ENCODE measurements around the gene VAV1. TPM values are rescaled to one million over a fixed set of nuclear protein-coding genes. Genes with fewer than 3 reads are reported as not detected.

VAV1 gene
- total and polyA plus RNA-seq, 8 donors: 1.7 to 130 (median 3.9) TPM

- peak overlapping the region; percentile 71 to 87 (median 78) for H3K4me3 ChIP-seq
- peaks cover 10 to 28% (median 20%) of the 10 kb centered on the region in 4 donors for H3K36me3 ChIP-seq
- H3K27me3 ChIP-seq: no peaks in the 10 kb centered on the region
- peak overlapping the region; percentile 89 to 98 (median 93) for H3K27ac ChIP-seq
- TF ChIP-seq CTCF (IDR thresholded peaks at IDR 0.05): no peak
- no peak for TF ChIP-seq POLR2A (IDR thresholded peaks at IDR 0.05)
- no peak for TF ChIP-seq POLR2AphosphoS5 (IDR thresholded peaks at IDR 0.05)
- no peak for TF ChIP-seq EP300 (IDR thresholded peaks at IDR 0.05)
- peak; percentile 32 to 73 for DNase-seq
- H3K4me1 ChIP-seq: peaks cover 39 to 77% (median 66%) of the 10 kb centered on the region in 4 donors
- WGBS, 5 donors: 9 to 18% (median 15%) methylated on average over 21 to 24 of the region's 24 CpGs
- H3K9me3 ChIP-seq: no peaks in the 10 kb centered on the region
- intact Hi-C loops (cut with DNase I; ENCODE audit: low total_unique reads): loop anchor here (10.0 kb wide), 1 partner anchor 126 kb away; no protein-coding TSS in a partner anchor
Measured at GRCh38 chr19:6738787-6739389, 33.6 kb upstream of the VAV1 start.

DNA sequence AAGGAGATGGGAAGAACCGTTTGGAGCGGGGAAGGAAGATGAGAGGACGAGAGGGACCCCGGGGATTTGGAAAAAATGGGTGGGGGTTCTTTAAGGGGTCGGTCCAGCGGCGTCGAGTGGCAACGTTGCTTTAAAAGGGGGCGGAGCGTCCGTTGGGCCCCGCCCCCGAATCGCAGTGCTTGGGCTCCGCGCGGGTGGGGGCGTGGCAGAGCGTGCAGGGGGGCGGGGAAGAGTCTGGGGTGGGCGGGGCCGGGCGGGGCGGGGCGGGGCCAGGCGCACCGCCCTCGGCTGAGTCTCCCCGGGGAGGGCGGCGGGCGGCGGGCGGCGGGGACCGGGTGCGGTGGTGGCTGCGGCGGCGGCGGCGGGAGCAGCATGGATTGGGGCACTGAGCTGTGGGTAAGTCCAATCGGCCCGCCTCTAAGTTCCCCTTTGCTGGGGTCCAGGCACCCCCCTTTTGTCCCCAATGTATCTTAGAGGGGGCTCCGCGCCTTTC lies 33.1 kb upstream of the VAV1 start, which contains the start of gene TRIP10:
Gene TRIP10 (plus strand): TSS at position 291 of the 493 bp plus-strand sequence. CDS start 82 bp downstream, at position 373.
- DNase-seq: peak; percentile 90 to 95
- H3K27ac ChIP-seq: peak within 1 kb of the TSS; percentile 89 to 98 (median 93)
- no peaks in the 10 kb centered on the region for H3K27me3 ChIP-seq
- H3K36me3 ChIP-seq: peaks cover 10 to 26% (median 20%) of the 10 kb centered on the region in 4 donors
- H3K9me3 ChIP-seq: no peaks in the 10 kb centered on the region
- intact Hi-C loops (cut with DNase I; ENCODE audit: low total_unique reads): loop anchor here (10.0 kb wide), 1 partner anchor 125 kb away; no protein-coding TSS in a partner anchor
- TF ChIP-seq POLR2AphosphoS5 (IDR thresholded peaks at IDR 0.05) (peak in 2 of 3 donors; percentile 9 to 17), EP300 (IDR thresholded peaks at IDR 0.05) (no peak)
- H3K4me3 ChIP-seq: peak within 1 kb of the TSS; percentile 71 to 87 (median 78)
- H3K4me1 ChIP-seq: peaks cover 44 to 83% (median 69%) of the 10 kb centered on the region in 4 donors
- 0 to 1% (median 0%) methylated on average over 16 to 44 of the region's 47 CpGs for WGBS, 5 donors

DNA sequence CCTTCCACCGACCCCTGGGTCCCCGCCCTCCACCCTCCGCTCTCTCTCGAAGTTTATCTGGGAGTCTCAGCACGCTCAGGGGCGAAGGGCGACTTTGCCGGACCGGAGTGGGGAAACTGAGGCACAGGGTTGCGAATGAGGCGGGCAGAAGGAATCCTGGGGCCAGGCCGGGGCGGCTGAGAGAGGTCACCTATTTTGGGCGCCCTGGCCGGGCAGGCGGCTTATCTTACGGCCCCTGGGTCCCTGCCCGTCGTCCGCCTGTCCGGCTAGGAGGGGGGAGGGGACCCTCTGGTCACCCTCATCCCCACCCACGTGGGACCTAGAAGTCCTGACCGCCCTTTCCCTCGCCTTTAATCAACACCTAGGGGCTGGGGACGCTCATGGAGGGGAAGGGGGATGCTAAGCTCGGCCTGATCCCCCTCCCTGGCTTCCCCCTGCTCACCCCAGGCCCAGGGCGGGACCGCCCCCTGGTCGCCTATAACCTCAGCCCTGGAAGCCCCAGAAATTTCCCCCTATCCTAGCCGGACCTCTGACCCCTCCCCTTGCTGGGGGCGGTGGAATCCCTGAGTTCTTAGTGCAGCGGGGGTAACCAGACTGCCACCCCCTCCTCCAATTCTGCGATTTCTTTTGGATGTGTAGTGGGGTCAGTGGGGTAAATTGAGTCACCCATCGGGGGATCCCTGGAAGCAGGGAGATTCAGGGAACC lies 32.5 kb upstream of the VAV1 start:
- WGBS, 5 donors: 0 to 2% (median 1%) methylated on average over 26 to 34 of the region's 34 CpGs
- Histone ChIP-seq H3K27ac (peak overlapping the region; percentile 66 to 98 (median 93)), H3K4me3 (peak overlapping the region; percentile 71 to 87 (median 78)), H3K4me1 (peaks cover 50 to 89% (median 74%) of the 10 kb centered on the region in 4 donors), H3K36me3 (peaks cover 10 to 24% (median 20%) of the 10 kb centered on the region in 4 donors), H3K9me3 (no peaks in the 10 kb centered on the region), H3K27me3 (no peaks in the 10 kb centered on the region)
- DNase-seq: peak; percentile 39 to 75
- intact Hi-C loops (cut with DNase I; ENCODE audit: low total_unique reads): loop anchor here (10.0 kb wide), 1 partner anchor 125 kb away; no protein-coding TSS in a partner anchor
- TF ChIP-seq CTCF (IDR thresholded peaks at IDR 0.05): no peak

- TF ChIP-seq POLR2AphosphoS5 (IDR thresholded peaks at IDR 0.05) (peak in 1 of 3 donors; percentile 43), POLR2A (IDR thresholded peaks at IDR 0.05) (no peak), CTCF (IDR thresholded peaks at IDR 0.05) (no peak), EP300 (IDR thresholded peaks at IDR 0.05) (no peak)
Measured at GRCh38 chr19:6740589-6741343, 31.7 kb upstream of the VAV1 start.

More at GRCh38 chr19:6740589-6741343, 31.7 kb upstream of the VAV1 start:
- H3K27ac ChIP-seq: peak overlapping the region; percentile 66 to 98 (median 93)
- peaks cover 51 to 89% (median 76%) of the 10 kb centered on the region in 4 donors for H3K4me1 ChIP-seq
- no peaks in the 10 kb centered on the region for H3K9me3 ChIP-seq
- WGBS, 5 donors: 0 to 7% (median 1%) methylated on average over 28 to 46 of the region's 46 CpGs
- intact Hi-C loops (cut with DNase I; ENCODE audit: low total_unique reads): no loop called here
- peak overlapping the region; percentile 71 to 87 (median 78) for H3K4me3 ChIP-seq
- DNase-seq: peak; percentile 45 to 86
- no peaks in the 10 kb centered on the region for H3K27me3 ChIP-seq
- H3K36me3 ChIP-seq: peaks cover 10 to 26% (median 25%) of the 10 kb centered on the region in 4 donors
